Tibial artery (tissue), 4 donors: ENCODE measurements around the gene POMGNT2.
"Not testable (repeated sequence)": the region's sequence is repeated elsewhere in the genome, so short reads cannot be mapped to it uniquely, and the experiment has no call there.

ENCODE experiments used
- DNase-seq, 2 donors: peaks; one replicate each; pipeline ENCODE4 v3.0.0-alpha.2; 2019
- H3K27ac ChIP-seq, 2 donors: fragments of 200-600 bp; sonication (generic) in 1 of 2; 1 replicate in 1 of 2; 2 replicates in 1 of 2; pipeline ENCODE4 v1.5.1; 2018 to 2019; ENCODE audit warnings: mild to moderate bottlenecking in 1 of 2
- H3K27me3 ChIP-seq, 2 donors: fragments of 200-600 bp; sonication (generic) in 1 of 2; one replicate each; pipeline versions ENCODE4 v1.5.1 to v1.6.0; 2016 to 2019
- H3K36me3 ChIP-seq, 3 donors: fragments of 200-600 bp; sonication (generic) in 2 of 3; one replicate each; pipeline ENCODE4 v1.5.1; 2016 to 2019; ENCODE audit warnings: mild to moderate bottlenecking in 2 of 3
- H3K4me1 ChIP-seq, 4 donors: fragments of 200-600 bp; sonication (generic) in 2 of 4; 1 replicate in 3 of 4; 2 replicates in 1 of 4; pipeline ENCODE4 v1.5.1; 2016 to 2019
- H3K4me3 ChIP-seq, 2 donors: fragments of 200-600 bp; sonication (generic) in 1 of 2; 1 replicate in 1 of 2; 2 replicates in 1 of 2; pipeline ENCODE4 v1.5.1; 2018 to 2019; ENCODE audit warnings: mild to moderate bottlenecking in 2 of 2
- H3K9me3 ChIP-seq, 3 donors: fragments of 200-600 bp; sonication (generic) in 1 of 3; one replicate each; pipeline ENCODE4 v1.5.1; 2016 to 2019
- intact Hi-C: fragments of 100-400 bp; cut with DNase I; formaldehyde crosslinking; loops from one replicate; pipeline ENCODE4 v1.15.0; 2023; ENCODE audit warnings: low total_unique reads
- TF ChIP-seq, protein P1 (sequence below), 2 experiments: fragments of 200-600 bp in 1 of 2; fragments of 450-650 bp in 1 of 2; IDR thresholded peaks; one replicate each; pipeline ENCODE4 v1.5.1; 2017 to 2019; ENCODE audit warnings: antibody characterized with exemption in 2 of 2, mild to moderate bottlenecking in 1 of 2, moderate library complexity in 1 of 2

POMGNT2 gene

DNA sequence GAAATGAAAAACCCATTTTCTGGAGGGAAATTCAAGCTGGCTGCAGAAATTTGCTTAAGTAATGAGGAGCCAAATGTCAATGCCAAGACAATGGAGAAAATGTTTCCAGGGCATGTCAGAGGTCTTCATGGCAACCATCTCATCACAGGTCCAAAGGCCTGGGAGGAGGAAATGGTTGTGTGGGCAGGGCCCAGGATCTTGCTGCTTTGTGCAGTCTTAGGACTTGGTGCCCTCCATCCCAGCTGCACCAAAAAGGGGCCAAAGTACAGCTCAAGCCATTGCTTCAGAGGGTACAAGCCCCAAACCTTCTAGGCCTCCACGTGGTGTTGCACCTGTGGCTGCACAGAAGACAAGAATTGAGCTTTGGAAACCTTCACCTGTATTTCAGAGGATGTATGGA lies 59.3 kb downstream of the POMGNT2 start:
- DNase-seq: no peak
- TF ChIP-seq, protein P1, sequence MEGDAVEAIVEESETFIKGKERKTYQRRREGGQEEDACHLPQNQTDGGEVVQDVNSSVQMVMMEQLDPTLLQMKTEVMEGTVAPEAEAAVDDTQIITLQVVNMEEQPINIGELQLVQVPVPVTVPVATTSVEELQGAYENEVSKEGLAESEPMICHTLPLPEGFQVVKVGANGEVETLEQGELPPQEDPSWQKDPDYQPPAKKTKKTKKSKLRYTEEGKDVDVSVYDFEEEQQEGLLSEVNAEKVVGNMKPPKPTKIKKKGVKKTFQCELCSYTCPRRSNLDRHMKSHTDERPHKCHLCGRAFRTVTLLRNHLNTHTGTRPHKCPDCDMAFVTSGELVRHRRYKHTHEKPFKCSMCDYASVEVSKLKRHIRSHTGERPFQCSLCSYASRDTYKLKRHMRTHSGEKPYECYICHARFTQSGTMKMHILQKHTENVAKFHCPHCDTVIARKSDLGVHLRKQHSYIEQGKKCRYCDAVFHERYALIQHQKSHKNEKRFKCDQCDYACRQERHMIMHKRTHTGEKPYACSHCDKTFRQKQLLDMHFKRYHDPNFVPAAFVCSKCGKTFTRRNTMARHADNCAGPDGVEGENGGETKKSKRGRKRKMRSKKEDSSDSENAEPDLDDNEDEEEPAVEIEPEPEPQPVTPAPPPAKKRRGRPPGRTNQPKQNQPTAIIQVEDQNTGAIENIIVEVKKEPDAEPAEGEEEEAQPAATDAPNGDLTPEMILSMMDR (IDR thresholded peaks at IDR 0.05): no peak
- intact Hi-C loops: no loop called here
- Histone ChIP-seq H3K27me3 (no peaks in the 10 kb centered on the region), H3K4me3 (no peak overlapping the region), H3K9me3 (peaks cover 0 to 44% (median 20%) of the 10 kb centered on the region in 3 donors), H3K4me1 (peaks cover 0 to 9% (median 3%) of the 10 kb centered on the region in 4 donors), H3K36me3 (peaks cover 0 to 15% (median 15%) of the 10 kb centered on the region in 3 donors), H3K27ac (no peak overlapping the region)

DNA sequence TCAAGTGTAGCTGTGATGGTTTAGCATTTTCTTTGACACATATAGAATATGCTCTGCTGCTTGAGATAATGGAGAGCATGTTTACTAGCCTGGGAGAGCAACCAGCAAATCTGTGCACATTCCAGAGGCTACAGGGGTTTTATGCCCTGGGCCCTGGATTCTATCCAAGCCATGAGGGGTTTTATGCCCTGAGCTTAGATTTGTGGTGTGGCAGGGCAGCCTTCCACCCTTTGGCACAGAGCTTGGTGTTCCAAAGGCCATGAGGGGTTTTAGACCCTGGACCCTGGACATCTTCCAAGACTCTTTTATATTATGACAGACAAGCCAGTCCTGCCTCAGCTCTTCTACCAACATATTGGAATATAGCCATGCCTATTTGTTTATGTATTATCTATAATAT lies 60.8 kb downstream of the POMGNT2 start:
- Histone ChIP-seq H3K36me3 (peaks cover 0 to 15% (median 12%) of the 10 kb centered on the region in 3 donors), H3K9me3 (peaks cover 0 to 31% (median 20%) of the 10 kb centered on the region in 3 donors)
- H3K4me1 ChIP-seq, DNase-seq, intact Hi-C loops, H3K27me3 ChIP-seq, H3K4me3 ChIP-seq, H3K27ac ChIP-seq: not testable (repeated sequence)

DNA sequence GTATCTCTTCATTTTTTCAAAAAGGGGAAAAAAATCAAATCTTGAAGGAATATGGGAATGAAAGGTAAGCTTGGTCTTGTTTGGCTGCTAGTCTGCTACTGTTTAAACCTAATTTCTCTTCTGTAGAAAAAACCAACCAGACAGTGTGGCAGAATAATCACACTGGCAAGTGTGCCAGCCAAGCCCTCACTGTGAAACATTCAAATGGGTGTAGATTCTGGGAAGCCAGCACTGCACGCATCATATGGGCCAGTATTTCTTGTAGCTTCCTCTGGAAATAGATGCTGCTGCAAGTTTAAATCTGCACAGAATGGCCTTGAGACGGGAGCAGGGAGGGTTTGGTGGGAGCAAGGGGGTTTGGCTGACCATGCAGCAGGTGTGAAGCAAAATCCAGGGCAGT lies 62.1 kb downstream of the POMGNT2 start:
- peaks cover 0 to 11% (median 10%) of the 10 kb centered on the region in 3 donors for H3K36me3 ChIP-seq
- TF ChIP-seq, protein P1 (IDR thresholded peaks at IDR 0.05): no peak
- no peak overlapping the region for H3K4me3 ChIP-seq
- H3K27ac ChIP-seq: no peak overlapping the region
- peaks cover 0 to 18% (median 10%) of the 10 kb centered on the region in 3 donors for H3K9me3 ChIP-seq
- H3K4me1 ChIP-seq: peaks cover 0 to 9% (median 3%) of the 10 kb centered on the region in 4 donors
- H3K27me3 ChIP-seq: no peaks in the 10 kb centered on the region
- intact Hi-C loops: no loop called here
- no peak for DNase-seq

DNA sequence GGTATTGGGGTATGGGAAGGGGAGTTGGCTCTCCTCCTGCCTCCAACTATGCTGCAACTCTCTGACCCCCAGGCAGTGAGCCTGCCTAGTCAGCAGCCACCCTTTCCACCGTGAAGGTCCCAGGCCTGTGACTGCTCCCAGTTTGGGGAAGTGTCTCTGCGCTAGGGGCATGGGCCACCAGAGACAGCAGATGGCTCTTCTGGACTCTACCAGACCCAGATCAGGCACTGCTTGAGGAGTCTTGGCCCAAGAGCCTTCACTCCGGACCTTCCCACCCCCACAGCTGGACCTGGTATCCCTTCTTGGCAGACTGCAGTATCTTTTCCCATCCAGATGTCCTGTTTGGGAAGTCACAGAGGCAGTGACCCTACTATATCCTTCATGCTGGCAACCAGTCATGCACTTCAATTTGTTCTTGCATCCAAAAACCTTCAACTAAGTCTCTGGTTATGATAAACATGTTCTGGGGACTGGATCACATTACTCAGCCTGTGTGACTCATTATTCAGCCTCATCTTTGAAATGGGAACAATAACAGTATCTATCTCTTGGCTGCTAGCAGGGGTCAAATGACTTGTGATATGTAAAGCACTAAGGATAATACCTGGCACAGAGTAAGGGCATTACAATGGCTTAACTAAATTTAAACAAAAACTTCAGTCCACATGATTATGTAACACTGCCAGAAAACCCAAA lies 62.7 kb downstream of the POMGNT2 start:
- TF ChIP-seq, protein P1 (IDR thresholded peaks at IDR 0.05): no peak
- H3K4me3 ChIP-seq: no peak overlapping the region

DNA sequence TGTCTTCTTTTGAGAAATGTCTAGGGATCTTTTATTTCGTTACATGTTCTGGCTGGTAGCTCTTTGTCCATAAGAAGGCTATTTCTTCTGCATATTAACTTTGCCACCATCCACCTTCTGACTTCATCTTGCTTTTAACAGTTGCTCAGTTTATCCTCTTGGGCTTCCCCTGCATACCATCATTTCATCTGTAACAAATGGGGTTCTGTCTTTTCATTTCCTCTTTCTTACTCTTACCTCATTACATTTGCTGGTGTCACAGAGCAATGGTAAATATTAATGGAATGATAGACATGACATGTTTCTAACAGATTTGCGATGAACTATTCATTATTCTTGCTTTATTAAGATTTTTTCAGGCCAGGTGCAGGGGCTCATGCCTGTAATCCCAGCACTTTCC lies 64.4 kb downstream of the POMGNT2 start:
- TF ChIP-seq, protein P1 (IDR thresholded peaks at IDR 0.05): no peak
- Histone ChIP-seq H3K4me3 (no peak overlapping the region), H3K9me3 (peaks cover 0 to 15% (median 4%) of the 10 kb centered on the region in 3 donors), H3K27ac (no peak overlapping the region), H3K27me3 (no peaks in the 10 kb centered on the region), H3K4me1 (peaks cover 0 to 9% (median 3%) of the 10 kb centered on the region in 4 donors), H3K36me3 (peaks cover 0 to 8% (median 7%) of the 10 kb centered on the region in 3 donors)
- intact Hi-C loops: no loop called here
- no peak for DNase-seq

More for the DNA sequence above, 62.7 kb downstream of the POMGNT2 start:
- H3K27me3 ChIP-seq: no peaks in the 10 kb centered on the region
- H3K27ac ChIP-seq: no peak overlapping the region
- no peak for DNase-seq
- peaks cover 0 to 8% (median 7%) of the 10 kb centered on the region in 3 donors for H3K36me3 ChIP-seq
- peaks cover 0 to 9% (median 3%) of the 10 kb centered on the region in 4 donors for H3K4me1 ChIP-seq
- intact Hi-C loops: no loop called here
- H3K9me3 ChIP-seq: peaks cover 0 to 15% (median 4%) of the 10 kb centered on the region in 3 donors

DNA sequence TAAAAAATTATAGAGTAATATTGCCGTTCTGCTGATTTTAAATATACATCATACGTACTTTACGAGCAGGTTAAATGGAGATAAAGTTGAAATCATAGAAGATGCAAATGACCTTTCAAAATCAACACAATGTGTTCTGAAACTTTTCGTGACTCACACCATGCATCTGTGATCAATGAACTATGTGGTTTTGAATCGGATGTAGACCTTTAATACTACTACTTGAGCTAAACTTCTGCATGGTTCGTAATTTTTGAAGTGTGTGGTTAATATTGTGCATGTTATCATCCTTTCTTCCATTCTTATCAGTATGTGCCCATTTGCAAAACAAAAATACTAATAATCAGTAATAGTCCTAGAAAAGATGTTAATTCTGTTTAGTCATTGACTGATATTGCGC lies 67.9 kb downstream of the POMGNT2 start:
- no peaks in the 10 kb centered on the region for H3K27me3 ChIP-seq
- no peak overlapping the region for H3K4me3 ChIP-seq
- H3K36me3 ChIP-seq: peaks cover 0 to 4% (median 0%) of the 10 kb centered on the region in 3 donors
- TF ChIP-seq, protein P1 (IDR thresholded peaks at IDR 0.05): no peak
- intact Hi-C loops: loop anchor here (10.0 kb wide), 1 partner anchor 73 kb away; no protein-coding TSS in a partner anchor
- no peak overlapping the region for H3K27ac ChIP-seq
- DNase-seq: no peak
- no peaks in the 10 kb centered on the region for H3K9me3 ChIP-seq
- H3K4me1 ChIP-seq: peaks cover 0 to 3% (median under 1%) of the 10 kb centered on the region in 4 donors
